HPDE6-E6E7 (cell line): Measurements from ENCODE around the gene RBP7.

Source experiments
- DNase-seq: peaks from one replicate; pipeline ENCODE4 v3.0.0; 2011; ENCODE audit warnings: missing footprints; ENCODE audit errors: extremely low spot score

Gene RBP7

DNA sequence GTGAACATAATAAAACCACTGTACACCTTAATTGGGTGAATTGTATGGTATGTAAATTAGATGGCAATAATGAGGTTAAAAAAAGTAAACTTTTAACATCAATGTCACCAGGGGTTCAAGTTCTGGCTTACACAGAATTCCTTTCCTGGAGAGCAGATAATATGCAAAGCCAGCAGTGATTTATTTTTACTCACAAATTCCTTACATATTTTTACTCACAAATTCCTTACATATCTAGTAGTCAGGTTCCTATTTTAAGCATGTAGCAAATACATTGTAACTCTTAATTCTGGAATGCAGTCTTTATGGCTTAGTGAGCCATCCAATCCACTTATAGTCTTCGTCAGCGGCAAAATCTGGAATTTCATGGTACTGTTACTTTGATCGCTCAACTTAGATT lies 34.4 kb downstream of the RBP7 start:
- no peak for DNase-seq

DNA sequence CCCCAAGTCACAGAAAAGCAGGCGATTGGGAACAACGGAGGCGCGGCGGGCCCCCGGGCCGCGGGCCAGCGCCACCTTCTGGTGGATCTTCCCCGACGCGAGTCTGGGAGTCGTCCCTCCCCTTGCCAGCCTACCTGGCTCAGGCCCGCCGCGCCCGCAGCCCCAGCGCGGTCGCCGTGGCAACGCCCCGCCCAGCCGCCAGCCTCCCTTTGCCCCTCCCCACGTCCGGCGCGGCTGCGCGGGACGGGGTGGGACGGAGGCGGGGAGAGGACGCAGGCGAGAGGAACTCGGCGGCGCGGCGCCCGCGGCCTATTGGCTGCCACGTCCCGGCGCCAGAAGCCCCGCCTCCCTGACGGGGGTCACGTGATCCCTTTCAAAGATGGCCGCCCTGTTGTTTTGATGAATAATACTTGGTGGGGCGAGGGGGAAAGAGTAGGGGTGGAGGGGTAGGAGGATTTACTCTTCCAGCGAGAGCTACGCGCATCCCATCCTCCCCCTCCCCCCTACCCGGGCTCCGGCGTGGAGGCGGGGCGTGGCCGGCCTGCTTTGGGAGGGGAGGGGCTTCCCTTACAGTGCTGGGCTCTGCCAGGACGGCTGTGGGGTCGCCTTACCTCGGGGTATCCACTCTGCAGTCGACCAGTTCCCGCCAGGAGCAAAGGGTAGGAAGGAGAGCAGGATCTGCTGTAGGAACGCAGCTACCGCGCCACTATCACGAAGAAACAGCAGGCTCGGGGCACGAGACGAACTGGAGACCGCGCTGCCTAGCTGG lies 35.7 kb downstream of the RBP7 start, which contains the start of gene UBE4B:
TSS of gene UBE4B (plus strand) at position 369 of the 769 bp plus-strand sequence. CDS start 713 bp downstream, outside the sequence.
- DNase-seq = peak; percentile 90

DNA sequence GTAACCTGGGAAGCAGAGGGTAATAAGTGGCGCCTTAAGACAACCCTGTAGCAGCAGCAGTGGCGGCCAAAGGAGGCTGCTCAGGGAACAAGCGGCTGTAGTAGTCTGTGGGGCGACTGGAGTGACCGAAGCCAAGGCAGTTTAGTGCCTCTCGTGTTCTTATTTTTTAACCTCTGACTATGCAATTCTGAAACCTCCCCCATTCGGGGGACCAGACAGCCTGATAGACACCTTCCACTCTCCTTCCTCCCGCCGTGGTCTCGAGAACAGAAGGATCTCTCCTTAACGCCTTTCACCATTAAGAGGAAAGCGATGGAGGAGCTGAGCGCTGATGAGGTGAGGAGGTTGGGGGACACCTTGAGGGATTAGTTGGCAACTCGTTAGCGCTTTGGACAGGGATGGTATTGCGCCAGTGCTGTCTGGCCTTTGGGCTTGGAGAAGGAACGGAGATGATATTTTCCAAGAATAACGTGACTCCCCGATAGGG lies 36.4 kb downstream of the RBP7 start:
- DNase-seq = peak; percentile 34

GRCh38 chr1:10042746-10043145 lies 45.7 kb downstream of the RBP7 start:
- no peak for DNase-seq

DNA sequence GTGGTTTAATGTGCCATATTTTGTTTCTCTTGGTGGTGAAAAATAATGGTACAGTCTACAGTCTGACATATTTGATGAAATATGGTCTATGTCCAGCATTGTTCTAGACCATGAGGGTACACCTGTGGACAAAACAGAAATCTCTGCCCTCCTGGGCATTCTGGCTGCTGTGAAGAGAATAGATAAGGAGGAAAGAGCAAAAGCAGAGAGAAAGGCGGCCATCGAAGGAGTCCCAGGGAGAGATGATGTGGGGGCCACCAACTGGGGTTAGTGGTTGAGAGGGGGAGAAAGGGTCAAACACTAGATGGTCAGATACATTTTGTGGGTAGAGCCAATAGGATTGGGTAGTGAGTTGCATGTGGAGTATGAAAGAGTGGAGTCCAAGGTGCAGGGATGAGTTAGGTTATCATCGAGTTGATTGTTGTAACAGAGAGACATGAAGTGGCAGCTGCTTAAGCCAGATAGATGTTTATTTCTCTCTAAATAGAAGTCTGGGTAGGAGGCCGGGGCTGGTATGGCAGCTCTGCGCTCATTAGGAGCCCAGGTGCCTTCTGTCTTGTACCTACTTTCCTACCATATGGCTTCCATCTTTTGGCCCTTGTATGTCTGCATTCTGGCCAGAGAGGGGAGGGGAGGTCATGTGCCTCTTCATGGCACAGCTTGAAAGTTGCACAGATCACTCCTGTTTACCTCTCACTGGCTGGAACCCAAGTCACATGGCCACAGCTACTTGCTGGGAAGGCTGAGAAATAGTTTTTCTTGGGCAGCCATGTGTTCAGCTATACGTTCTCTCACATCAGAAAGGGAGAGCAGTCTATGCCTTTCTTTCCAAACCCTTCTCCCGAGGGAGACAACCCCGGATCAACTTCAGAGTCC lies 48.7 kb downstream of the RBP7 start:
- no peak for DNase-seq

DNA sequence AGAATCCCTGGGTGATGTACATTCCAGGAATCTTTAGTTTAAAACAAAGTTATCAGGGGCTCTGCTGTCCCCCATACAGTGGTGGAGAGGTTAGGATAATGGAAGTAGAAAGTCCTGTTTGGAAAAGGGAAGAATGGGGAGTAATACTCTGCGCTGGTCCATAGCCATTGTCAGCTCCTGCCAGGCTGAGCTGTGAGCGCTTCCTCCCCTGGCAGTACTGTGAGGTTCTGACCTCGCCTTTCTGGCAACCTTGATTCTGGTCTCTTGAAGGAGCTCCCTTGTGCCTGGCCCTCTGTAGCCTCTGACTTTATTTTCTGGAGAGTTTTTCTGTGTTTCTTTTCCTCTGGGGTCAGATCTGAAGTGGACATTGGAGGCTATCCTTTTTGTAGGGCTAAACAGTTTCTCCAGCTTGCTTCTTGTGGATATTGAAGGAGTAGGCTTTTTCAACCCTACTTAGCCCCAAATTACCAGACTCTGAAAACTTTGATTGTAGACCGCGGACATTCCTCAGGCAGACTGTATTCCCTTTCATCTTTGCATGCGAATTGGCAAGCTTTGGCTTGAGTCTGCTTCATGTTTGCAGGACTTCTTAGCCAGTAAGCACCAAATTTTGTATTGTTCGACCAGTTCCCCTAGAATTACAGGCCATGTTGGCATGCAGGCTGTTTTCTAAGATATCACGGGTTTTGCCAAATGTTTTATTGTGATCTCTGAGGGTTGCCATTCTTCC lies 49.5 kb downstream of the RBP7 start:
- no peak for DNase-seq

DNA sequence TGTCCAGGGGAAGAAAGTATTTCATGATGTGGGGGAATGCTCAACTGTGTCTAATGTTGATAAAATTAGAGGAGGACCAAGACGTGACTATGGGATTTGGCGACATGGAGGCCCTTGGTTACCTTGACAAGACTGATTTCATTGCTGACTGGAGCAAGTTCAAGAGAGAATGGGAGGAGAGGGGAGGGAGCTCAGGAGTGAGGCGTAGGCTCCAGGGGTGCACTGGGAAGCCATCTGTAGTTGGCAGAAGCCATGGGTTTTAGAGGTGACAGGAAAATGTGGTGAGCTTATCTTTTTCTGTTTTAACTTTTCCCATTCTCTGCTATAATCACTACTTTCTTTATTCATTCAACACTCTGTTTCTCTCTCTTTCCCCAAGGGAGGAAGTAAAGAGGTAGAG lies 51.6 kb downstream of the RBP7 start:
- no peak for DNase-seq

DNA sequence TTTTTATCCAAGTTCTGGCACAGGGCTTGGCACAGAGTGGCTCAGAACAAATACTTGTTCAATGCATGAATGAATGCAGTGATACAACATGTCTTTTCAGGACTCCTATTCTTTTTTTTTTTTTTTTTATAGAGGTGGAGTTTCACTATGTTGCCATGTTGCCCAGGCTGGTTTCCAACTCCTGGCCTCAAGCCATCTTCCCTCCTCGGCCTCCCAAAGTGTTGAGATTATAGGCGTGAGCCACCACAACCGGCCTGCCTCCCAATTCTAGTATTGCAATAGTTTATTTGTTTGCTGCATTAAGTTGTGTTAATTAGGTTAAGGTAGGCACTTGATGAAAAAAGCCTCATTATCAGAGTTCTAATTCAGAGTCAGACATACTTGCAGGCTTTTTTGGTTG lies 53.6 kb downstream of the RBP7 start:
- no peak for DNase-seq

DNA sequence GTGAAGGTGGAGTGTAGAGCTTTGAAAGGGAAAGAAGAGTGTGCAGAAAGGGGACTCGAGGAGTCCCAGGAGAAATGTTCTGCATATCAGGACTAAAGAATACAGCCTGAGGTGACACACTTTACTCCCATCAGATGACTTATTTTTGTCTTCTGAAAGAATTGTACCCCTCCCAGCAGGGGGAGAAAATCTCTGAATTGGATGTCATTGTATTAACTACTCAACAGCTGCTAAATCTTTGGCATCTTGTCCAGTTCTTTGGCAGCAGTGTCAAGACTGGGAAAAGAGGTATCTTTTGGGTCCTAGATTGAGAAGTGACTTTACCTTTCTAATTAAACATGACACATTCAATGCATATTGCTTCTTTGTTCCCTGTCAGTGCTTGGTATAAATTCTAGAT lies 54.6 kb downstream of the RBP7 start:
- no peak for DNase-seq

GRCh38 chr1:10052347-10052746 lies 55.3 kb downstream of the RBP7 start:
- no peak for DNase-seq

GRCh38 chr1:10054465-10054864 lies 57.4 kb downstream of the RBP7 start:
- DNase-seq = no peak

- no peak for DNase-seq
These were observed 59.6 kb downstream of the RBP7 start for GRCh38 chr1:10056599-10056987.

GRCh38 chr1:10057343-10057742 lies 60.3 kb downstream of the RBP7 start:
- DNase-seq = no peak

DNA sequence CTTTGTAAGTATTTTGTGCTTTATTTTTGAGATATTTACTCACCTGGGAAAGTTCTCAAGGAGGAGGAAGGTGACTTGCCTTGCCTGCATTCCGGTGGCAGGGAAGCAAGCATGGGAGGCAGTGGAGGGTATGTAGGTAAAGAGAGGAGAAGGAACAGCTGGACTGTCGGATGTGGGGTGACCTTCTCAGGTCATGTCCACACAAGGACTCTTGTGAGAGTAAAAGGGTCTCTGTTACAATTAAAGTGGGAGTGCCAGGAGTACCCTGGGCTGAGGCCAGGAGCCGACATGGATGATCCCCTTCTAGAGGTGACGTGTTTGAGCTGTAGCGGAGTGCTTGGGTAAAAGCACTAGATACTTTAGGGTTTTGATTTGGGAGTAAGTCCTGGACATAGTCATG lies 60.8 kb downstream of the RBP7 start:
- no peak for DNase-seq

DNA sequence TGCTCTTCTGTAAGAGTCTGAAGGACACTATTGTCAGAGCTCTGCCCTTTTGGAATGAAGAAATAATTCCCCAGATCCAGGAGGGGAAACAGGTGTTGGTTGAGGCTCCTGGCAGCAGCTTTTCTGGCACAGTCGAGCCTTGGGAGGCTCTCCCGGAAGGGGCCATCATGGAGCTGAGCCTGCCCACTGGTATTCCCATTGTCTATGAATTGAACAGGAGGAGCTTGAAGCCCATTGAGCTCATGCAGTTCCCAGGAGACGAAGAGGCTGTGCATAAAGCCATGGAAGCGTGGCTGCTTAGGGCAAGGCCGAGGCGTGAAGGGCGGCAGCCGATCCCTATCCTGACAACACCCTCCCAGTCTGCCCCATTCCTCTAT lies 62.3 kb downstream of the RBP7 start:
- no peak for DNase-seq

DNA sequence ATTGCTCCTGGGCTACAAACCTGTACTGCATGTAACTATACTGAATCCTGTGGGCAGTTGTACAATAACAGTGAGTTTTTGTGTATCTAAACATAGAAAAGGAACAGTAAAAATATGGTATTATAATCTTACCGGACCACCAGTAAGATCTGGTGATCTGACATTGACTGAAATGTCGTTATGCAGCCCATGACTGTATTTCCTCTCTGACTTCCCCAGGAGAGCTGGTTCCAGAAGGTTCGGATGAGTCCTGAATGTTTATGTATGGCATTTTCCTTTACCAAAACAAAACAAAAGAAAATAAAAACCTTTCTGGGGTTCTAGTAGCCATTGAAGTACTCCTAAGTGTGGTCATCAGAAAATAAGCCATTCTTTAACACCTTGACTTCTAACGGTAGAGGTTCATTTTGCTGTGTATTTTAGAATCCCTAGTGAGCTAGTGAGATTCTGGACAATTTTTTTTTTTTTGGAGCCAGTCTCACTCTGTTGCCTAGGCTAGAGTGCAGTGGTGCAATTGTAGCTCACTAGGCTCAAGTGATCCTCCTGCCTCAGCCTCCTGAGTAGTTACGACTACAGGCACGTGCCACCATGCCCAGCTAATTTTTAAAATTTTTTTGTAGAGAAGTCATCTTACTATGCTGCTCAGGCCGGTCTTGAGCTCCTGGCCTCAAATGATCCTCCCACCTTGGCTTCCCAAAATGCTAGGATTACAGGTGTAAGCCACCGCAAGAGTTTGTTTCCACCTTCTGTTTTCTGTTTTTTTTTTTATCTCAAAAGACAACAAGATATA lies 63.5 kb downstream of the RBP7 start:
- DNase-seq = no peak

DNA sequence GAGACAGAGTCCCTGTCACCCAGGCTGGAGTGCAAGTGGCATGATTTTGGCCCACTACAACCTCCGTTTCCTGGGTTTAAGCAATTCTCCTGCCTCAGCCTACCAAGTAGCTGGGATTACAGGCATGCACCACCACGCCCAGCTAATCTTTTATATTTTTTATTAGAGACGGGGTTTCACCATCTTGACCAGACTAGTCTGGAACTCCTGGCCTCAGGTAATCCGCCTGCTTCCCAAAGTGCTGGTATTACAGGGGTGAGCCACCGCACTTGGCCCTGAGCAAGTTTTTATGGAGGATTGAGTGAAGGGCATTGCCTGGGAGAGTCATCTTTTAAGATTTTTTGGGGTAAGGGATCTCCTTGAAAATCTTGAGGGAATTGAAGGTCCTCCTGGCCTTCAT lies 64.2 kb downstream of the RBP7 start:
- DNase-seq = no peak

- peak; percentile 93 for DNase-seq
These were observed 66.8 kb downstream of the RBP7 start for GRCh38 chr1:10063878-10064277.

GRCh38 chr1:10064416-10065343 lies 67.7 kb downstream of the RBP7 start:
- DNase-seq = no peak

DNA sequence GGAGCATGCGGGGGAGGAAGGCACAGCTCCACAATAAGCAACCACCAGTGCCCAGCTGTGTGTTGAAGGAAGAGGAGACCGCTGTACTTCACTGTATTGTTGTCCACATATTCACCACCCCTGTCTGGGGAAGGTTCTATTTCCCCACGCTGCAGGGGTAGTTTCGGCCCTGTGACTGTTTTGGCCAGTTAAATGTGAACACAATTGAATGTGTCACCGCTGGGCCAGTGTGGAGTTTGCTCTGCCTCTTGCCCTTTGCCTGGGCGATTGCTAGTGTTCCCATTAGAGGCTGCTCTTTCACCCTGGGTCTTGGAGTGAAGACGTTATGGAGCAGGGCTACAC lies 68.3 kb downstream of the RBP7 start:
- no peak for DNase-seq
